Measurements from ENCODE around the gene ABCC3.

The ABCC3 gene

DNA sequence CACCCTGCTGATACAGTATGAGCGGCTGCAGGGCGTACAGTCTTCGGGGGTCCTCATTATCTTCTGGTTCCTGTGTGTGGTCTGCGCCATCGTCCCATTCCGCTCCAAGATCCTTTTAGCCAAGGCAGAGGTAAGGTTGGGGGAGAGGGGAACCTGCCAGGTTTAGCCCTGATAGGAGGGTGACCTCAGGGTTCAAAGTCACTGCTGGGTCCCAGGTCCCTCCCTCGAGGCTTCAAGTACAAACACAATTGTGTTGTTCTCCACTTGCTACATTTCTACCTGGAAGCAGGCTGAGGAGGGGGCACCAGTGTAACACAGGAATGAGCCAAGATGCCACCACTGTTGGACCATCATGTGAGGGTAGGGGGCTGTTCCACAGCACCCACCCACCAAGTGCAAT, 22.4 kb downstream of the ABCC3 start:
- Histone ChIP-seq H3K36me3 (ENCODE audit: insufficient read depth, low read depth, low read length) (no peaks in the 10 kb centered on the region), H3K27me3 (ENCODE audit: insufficient read depth, low read length) (no peaks in the 10 kb centered on the region), H3K4me3 (ENCODE audit: low read length) (no peak overlapping the region), H3K9ac (ENCODE audit: low read depth, low read length) (no peak overlapping the region), H3K27ac (ENCODE audit: low read length) (no peak overlapping the region), H3K9me3 (ENCODE audit: insufficient read depth, low read depth, low read length) (no peaks in the 10 kb centered on the region), H3K4me1 (ENCODE audit: insufficient read depth, low read length) (peaks cover 6% of the 10 kb centered on the region)

DNA sequence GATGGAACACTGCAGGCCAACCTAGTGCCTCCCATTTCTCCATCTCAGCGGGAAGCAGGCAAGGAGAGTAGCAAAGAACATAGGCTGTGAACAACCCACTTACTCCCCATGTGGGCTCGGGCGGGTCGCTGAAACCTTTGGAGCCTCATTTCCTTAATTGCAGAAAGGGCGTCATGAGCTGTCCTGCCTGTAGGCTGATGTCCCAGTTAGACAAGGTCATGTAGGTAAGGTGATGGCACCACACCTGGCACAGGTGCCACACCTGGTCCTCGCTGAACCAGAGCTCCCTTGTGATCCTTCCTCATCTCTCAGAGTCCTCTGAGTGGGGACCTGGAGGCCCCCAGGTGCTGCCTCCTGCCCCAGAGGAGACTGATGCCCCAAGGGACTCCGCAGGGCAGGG, 22.9 kb downstream of the ABCC3 start:
- H3K9ac ChIP-seq (ENCODE audit: low read depth, low read length): no peak overlapping the region
- H3K27ac ChIP-seq (ENCODE audit: low read length): no peak overlapping the region
- H3K4me1 ChIP-seq (ENCODE audit: insufficient read depth, low read length): peaks cover 6% of the 10 kb centered on the region
- H3K27me3 ChIP-seq (ENCODE audit: insufficient read depth, low read length): no peaks in the 10 kb centered on the region
- no peaks in the 10 kb centered on the region for H3K9me3 ChIP-seq (ENCODE audit: insufficient read depth, low read depth, low read length)
- H3K4me3 ChIP-seq (ENCODE audit: low read length): no peak overlapping the region
- no peaks in the 10 kb centered on the region for H3K36me3 ChIP-seq (ENCODE audit: insufficient read depth, low read depth, low read length)

DNA sequence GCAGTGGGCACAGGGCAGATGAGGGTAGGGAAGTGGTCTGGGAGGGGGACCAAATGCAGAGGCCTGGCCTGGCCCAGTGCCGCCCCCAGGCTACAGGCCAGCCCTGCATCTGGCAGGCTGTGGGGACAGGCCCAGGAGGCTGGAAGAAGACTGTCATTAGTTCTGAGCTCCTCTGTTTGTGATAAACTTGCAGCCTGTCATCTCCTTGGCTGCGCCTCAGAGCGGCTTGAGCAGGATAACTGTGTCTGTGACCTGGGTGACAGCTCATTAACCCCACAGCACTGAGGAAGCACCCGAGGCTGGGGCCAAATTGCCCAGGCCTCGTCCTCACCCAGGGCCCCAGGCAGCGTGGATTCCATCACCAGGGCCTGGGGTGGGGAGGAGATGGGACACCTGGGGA, 23.9 kb downstream of the ABCC3 start:
- H3K27ac ChIP-seq (ENCODE audit: low read length): no peak overlapping the region
- H3K9me3 ChIP-seq (ENCODE audit: insufficient read depth, low read depth, low read length): no peaks in the 10 kb centered on the region
- no peak overlapping the region for H3K4me3 ChIP-seq (ENCODE audit: low read length)
- no peaks in the 10 kb centered on the region for H3K36me3 ChIP-seq (ENCODE audit: insufficient read depth, low read depth, low read length)
- H3K4me1 ChIP-seq (ENCODE audit: insufficient read depth, low read length): peaks cover 6% of the 10 kb centered on the region
- no peaks in the 10 kb centered on the region for H3K27me3 ChIP-seq (ENCODE audit: insufficient read depth, low read length)
- no peak overlapping the region for H3K9ac ChIP-seq (ENCODE audit: low read depth, low read length)

DNA sequence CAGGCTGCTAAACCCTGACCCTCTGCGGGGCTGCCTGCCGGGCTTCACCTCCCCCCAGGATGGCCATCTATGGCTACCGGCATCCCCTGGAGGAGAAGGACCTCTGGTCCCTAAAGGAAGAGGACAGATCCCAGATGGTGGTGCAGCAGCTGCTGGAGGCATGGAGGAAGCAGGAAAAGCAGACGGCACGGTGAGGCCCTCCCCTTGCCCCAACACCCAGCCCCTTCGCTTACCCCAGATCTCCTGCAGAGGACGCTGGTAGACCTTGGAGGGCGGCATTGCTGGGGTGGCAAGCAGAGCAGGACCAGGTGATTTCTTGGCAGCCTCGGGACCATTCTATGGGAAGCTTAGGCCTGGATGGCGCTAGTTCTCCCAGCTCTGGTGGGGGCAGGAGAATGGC, 24.5 kb downstream of the ABCC3 start:
- no peaks in the 10 kb centered on the region for H3K27me3 ChIP-seq (ENCODE audit: insufficient read depth, low read length)
- H3K27ac ChIP-seq (ENCODE audit: low read length): no peak overlapping the region
- H3K4me3 ChIP-seq (ENCODE audit: low read length): no peak overlapping the region
- H3K9ac ChIP-seq (ENCODE audit: low read depth, low read length): no peak overlapping the region
- H3K4me1 ChIP-seq (ENCODE audit: insufficient read depth, low read length): peaks cover 6% of the 10 kb centered on the region
- no peaks in the 10 kb centered on the region for H3K9me3 ChIP-seq (ENCODE audit: insufficient read depth, low read depth, low read length)
- no peaks in the 10 kb centered on the region for H3K36me3 ChIP-seq (ENCODE audit: insufficient read depth, low read depth, low read length)

DNA sequence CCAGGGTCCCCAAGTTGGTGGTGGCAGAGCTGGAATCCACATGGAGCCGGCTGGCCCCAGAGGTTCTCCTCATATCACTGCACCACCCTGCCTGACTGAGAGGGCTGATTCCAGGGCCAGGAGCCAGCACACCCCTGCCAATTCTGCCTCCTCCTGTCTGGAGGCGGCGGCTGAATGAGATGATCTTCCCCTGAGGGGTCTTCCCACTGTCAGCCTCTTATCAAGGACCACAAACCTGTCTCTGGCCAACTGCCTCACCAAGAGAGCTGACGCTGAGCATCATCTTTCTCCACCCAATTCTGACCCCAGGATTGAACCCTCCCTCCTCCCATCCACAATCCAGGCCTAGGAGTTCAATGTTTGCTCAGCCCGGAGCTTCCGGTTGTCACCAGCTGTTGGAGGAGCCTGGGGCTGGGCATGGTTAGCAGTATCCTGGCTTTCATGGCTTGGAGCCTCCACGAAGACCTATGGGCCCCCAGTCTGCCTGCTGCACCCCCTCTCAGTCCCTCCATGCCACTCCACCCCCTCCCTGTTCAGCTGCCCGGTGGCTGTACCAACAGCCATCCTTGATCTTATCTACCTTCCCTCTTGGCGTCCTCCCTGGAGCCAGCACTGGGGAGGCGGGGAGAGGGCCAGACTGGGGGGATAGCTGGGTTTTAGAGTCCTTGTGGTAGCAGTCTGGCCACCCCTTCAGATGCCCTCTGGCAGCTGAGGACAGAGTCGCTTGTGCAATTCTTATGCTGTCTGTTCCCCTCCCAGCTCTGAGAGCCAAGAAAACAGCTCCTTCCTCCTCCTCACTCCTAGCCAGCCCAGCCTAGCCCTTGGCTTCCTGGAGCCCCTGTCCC, 25.6 kb downstream of the ABCC3 start:
- Histone ChIP-seq H3K27ac (ENCODE audit: low read length) (no peak overlapping the region), H3K9ac (ENCODE audit: low read depth, low read length) (no peak overlapping the region), H3K4me3 (ENCODE audit: low read length) (no peak overlapping the region), H3K4me1 (ENCODE audit: insufficient read depth, low read length) (peaks cover 6% of the 10 kb centered on the region), H3K9me3 (ENCODE audit: insufficient read depth, low read depth, low read length) (no peaks in the 10 kb centered on the region), H3K27me3 (ENCODE audit: insufficient read depth, low read length) (no peaks in the 10 kb centered on the region), H3K36me3 (ENCODE audit: insufficient read depth, low read depth, low read length) (no peaks in the 10 kb centered on the region)

DNA sequence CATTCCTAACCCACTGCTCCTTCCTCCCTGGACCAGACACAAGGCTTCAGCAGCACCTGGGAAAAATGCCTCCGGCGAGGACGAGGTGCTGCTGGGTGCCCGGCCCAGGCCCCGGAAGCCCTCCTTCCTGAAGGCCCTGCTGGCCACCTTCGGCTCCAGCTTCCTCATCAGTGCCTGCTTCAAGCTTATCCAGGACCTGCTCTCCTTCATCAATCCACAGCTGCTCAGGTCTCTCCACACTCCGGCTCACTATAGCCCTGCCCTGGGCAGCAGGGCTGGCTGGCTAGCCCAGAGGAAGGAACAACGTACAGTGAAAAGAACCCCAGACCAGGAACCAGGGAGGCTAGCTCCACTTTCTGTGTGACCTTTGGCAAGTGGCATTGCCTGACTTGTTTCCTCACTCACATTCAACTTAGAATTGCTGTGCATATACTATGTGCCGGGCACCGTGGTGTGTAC, 26.2 kb downstream of the ABCC3 start:
- Histone ChIP-seq H3K36me3 (ENCODE audit: insufficient read depth, low read depth, low read length) (no peaks in the 10 kb centered on the region), H3K27ac (ENCODE audit: low read length) (no peak overlapping the region), H3K9ac (ENCODE audit: low read depth, low read length) (no peak overlapping the region), H3K4me3 (ENCODE audit: low read length) (no peak overlapping the region), H3K4me1 (ENCODE audit: insufficient read depth, low read length) (peaks cover 6% of the 10 kb centered on the region), H3K9me3 (ENCODE audit: insufficient read depth, low read depth, low read length) (no peaks in the 10 kb centered on the region), H3K27me3 (ENCODE audit: insufficient read depth, low read length) (no peaks in the 10 kb centered on the region)

DNA sequence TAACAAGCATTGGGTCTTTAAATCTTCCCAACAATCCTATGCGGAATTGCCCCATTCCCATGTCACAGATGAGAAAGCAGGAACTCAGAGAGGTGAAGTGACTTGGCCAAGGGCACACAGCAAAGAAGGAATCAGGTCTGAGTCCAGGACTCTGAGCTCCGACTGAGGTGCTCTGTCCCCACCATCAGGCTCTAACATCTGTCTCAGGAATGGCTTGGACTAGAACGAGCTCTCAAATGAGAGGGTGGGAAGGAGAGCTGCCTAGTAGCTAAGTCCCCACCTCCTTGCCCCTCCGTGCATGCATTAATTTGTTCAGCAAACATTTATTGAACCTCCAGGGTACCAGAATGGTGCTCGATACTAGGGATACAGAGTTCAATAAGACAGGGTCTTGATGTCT, 26.7 kb downstream of the ABCC3 start:
- 0 out of 2 replicates have a peak overlapping the region, but pooled peaks have one; percentile 6 for H3K9ac ChIP-seq (ENCODE audit: low read depth, low read length)
- H3K4me1 ChIP-seq (ENCODE audit: insufficient read depth, low read length): peaks cover 6% of the 10 kb centered on the region
- H3K36me3 ChIP-seq (ENCODE audit: insufficient read depth, low read depth, low read length): no peaks in the 10 kb centered on the region
- H3K9me3 ChIP-seq (ENCODE audit: insufficient read depth, low read depth, low read length): no peaks in the 10 kb centered on the region
- no peak overlapping the region for H3K27ac ChIP-seq (ENCODE audit: low read length)
- no peaks in the 10 kb centered on the region for H3K27me3 ChIP-seq (ENCODE audit: insufficient read depth, low read length)
- no peak overlapping the region for H3K4me3 ChIP-seq (ENCODE audit: low read length)

DNA sequence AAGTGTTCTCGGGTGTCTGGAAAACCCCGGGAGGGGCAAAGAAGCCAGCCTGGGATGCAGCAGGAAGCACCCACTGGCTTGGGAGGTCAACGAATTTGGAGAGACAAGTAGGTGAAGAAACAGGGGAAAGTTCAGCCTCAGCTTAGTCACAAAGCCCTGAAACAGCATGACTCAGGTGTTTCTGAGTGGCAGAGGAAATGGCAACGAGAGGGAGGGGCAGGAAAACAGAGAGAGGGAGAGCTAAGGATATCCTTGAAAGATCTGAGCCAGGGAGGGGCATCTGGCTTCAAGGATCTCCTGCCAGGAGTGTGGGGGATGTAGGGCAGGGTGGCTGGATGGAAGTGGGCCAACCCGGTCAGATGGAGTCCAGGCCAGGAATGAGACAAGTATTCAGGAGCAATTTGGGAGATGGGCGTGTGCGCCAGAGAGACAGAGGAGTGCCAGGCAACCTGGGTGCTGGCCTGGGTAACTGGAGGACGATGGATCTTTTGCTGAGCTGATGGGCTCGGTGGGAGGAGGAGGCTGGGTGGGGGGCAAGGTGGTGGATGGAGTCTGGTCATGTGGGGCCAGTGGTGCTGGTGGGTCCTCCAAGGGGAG, 27.2 kb downstream of the ABCC3 start:
- Histone ChIP-seq H3K4me1 (ENCODE audit: insufficient read depth, low read length) (peaks cover 6% of the 10 kb centered on the region), H3K27me3 (ENCODE audit: insufficient read depth, low read length) (no peaks in the 10 kb centered on the region), H3K9me3 (ENCODE audit: insufficient read depth, low read depth, low read length) (no peaks in the 10 kb centered on the region), H3K4me3 (ENCODE audit: low read length) (no peak overlapping the region), H3K36me3 (ENCODE audit: insufficient read depth, low read depth, low read length) (no peaks in the 10 kb centered on the region), H3K9ac (ENCODE audit: low read depth, low read length) (0 out of 2 replicates have a peak overlapping the region, but pooled peaks have one; percentile 6), H3K27ac (ENCODE audit: low read length) (no peak overlapping the region)

DNA sequence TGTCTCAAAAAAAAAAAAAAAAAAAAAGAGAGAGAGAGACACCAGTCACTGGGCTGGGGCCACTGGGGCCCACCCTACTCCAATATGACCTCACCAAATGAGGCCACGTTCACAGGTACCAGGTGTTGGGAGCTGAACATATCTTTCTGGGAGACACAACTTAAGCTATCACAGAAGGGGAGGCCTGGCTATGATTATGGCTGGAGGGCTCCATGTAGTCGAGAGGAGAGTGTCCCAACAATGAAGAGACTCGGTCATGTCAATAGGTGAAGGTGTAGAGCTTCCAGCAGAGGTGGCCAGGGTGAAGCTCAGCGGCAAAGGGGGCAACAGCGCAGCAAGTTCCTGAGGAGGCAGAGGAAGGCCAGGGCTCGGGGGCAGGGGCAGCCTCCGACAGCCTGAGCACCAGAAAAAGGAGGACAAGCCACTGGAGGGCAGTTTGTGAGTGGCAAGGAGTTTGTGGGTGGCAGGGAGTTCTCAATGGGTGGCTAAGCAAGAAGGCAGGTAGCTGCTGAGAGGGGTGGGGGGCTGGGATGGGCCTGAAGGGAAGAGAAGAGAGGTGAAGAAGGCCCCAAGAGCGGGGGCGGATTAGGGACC, 28.0 kb downstream of the ABCC3 start:
- H3K4me1 ChIP-seq (ENCODE audit: insufficient read depth, low read length): peaks cover 6% of the 10 kb centered on the region
- no peaks in the 10 kb centered on the region for H3K27me3 ChIP-seq (ENCODE audit: insufficient read depth, low read length)
- no peaks in the 10 kb centered on the region for H3K36me3 ChIP-seq (ENCODE audit: insufficient read depth, low read depth, low read length)
- H3K4me3 ChIP-seq (ENCODE audit: low read length): no peak overlapping the region
- H3K9ac ChIP-seq (ENCODE audit: low read depth, low read length): no peak overlapping the region
- H3K9me3 ChIP-seq (ENCODE audit: insufficient read depth, low read depth, low read length): no peaks in the 10 kb centered on the region
- no peak overlapping the region for H3K27ac ChIP-seq (ENCODE audit: low read length)

DNA sequence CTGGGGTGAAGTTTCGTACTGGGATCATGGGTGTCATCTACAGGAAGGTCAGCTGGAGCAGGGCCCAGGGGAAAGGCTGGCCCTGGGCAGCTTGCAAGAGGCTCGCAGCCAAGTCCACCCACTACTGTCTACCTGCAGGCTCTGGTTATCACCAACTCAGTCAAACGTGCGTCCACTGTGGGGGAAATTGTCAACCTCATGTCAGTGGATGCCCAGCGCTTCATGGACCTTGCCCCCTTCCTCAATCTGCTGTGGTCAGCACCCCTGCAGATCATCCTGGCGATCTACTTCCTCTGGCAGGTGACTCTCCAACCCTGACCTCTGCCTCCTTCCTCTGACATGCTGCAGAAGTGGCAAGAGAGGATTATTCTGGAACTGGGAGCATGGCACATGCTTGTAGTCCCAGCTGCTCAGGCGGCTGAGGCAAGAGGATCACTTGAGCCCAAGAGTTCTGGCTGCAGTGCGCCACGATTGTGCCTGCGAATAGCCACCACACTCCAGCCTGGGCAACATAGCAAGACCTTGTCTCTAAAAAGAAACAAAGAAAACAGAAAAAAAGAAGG, 29.2 kb downstream of the ABCC3 start:
- Histone ChIP-seq H3K9me3 (ENCODE audit: insufficient read depth, low read depth, low read length) (no peaks in the 10 kb centered on the region), H3K27ac (ENCODE audit: low read length) (no peak overlapping the region), H3K4me1 (ENCODE audit: insufficient read depth, low read length) (peaks cover 10% of the 10 kb centered on the region), H3K9ac (ENCODE audit: low read depth, low read length) (no peak overlapping the region), H3K4me3 (ENCODE audit: low read length) (no peak overlapping the region), H3K36me3 (ENCODE audit: insufficient read depth, low read depth, low read length) (no peaks in the 10 kb centered on the region), H3K27me3 (ENCODE audit: insufficient read depth, low read length) (no peaks in the 10 kb centered on the region)

DNA sequence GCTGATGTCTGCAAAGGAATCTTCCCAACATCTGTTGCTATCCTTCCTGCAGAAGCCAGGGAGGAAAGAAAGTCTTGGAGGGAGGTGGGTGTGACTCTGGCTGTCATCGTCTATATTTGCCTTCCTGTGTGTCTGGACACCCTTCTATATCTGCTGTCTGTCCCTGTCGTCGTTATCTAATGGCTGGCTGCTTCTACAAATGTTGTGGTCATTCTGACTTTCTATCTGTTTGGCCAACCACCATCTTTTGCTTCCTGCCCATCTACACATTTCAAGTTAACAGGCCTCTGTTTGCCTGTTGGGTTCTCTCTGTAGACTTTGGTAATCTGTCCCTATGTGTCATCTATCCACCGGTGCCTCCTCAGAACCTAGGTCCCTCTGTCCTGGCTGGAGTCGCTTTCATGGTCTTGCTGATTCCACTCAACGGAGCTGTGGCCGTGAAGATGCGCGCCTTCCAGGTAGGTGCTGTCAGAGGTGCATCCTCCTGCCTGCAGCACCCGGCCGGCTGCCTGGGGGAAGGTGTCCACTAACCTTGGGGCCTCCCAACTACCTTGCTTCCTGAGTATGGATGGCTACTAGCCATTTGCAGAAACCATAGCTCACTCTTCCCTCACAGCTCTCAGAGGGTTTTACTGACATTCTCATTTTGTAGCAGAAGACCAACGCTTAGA, 30.2 kb downstream of the ABCC3 start:
- no peaks in the 10 kb centered on the region for H3K36me3 ChIP-seq (ENCODE audit: insufficient read depth, low read depth, low read length)
- H3K27me3 ChIP-seq (ENCODE audit: insufficient read depth, low read length): no peaks in the 10 kb centered on the region
- no peak overlapping the region for H3K4me3 ChIP-seq (ENCODE audit: low read length)
- no peaks in the 10 kb centered on the region for H3K9me3 ChIP-seq (ENCODE audit: insufficient read depth, low read depth, low read length)
- H3K9ac ChIP-seq (ENCODE audit: low read depth, low read length): no peak overlapping the region
- no peak overlapping the region for H3K27ac ChIP-seq (ENCODE audit: low read length)
- H3K4me1 ChIP-seq (ENCODE audit: insufficient read depth, low read length): peaks cover 11% of the 10 kb centered on the region
